ENCODE data around the gene NAXE.

GRCh38 chr1:156581661-156582387, 9.8 kb upstream of the NAXE start:
- TF ChIP-seq CTCF (IDR thresholded peaks at IDR 0.05; ENCODE audit: poor library complexity, severe bottlenecking) (no peak), REST (IDR thresholded peaks at IDR 0.05; ENCODE audit: borderline replicate concordance) (no peak), POLR2AphosphoS5 (IDR thresholded peaks at IDR 0.05) (no peak)

Data from neural cell (in vitro differentiated cells).